HEK293T (cell line): ENCODE measurements around the gene IRF2BPL.
"Not testable (repeated sequence)": the region's sequence is repeated elsewhere in the genome, so short reads cannot be mapped to it uniquely, and the experiment has no call there.

Experiments
- CTCF ChIA-PET: fragments of 350-600 bp; formaldehyde crosslinking; extraction: SDS; loops from one replicate; lab custom pipeline; 2021; ENCODE audit warnings: antibody characterized with exemption, inconsistent platforms; lab: Yijun Ruan, JAX
- POLR2A ChIA-PET: fragments of 350-600 bp; formaldehyde crosslinking; extraction: SDS; loops from one replicate; lab custom pipeline; 2020; ENCODE audit warnings: antibody characterized with exemption, inconsistent platforms; lab: Yijun Ruan, JAX
- DNase-seq: peaks from one replicate; pipeline ENCODE4 v3.0.0; 2012; ENCODE audit warnings: mixed read lengths; ENCODE audit errors: extremely low spot score
- ARNT ChIP-seq: fragments of 450-650 bp; IDR thresholded peaks from 2 replicates; pipeline ENCODE4 v1.6.1; 2017; ENCODE audit warnings: mild to moderate bottlenecking
- BHLHE40 ChIP-seq: fragments of 450-650 bp; IDR thresholded peaks from 2 replicates; pipeline ENCODE4 v1.6.1; 2016; ENCODE audit warnings: mild to moderate bottlenecking, moderate library complexity, borderline replicate concordance
- CTBP1 ChIP-seq: fragments of 450-650 bp; IDR thresholded peaks from 2 replicates; pipeline ENCODE4 v1.6.1; 2016; ENCODE audit warnings: borderline replicate concordance
- ELF4 ChIP-seq: fragments of 450-650 bp; IDR thresholded peaks from 2 replicates; pipeline ENCODE4 v1.6.1; 2017; ENCODE audit warnings: antibody characterized with exemption
- FOXA1 ChIP-seq: fragments of 450-650 bp; IDR thresholded peaks from 2 replicates; pipeline ENCODE4 v1.6.1; 2016; ENCODE audit warnings: mild to moderate bottlenecking
- FOXK2 ChIP-seq: fragments of 450-650 bp; IDR thresholded peaks from 2 replicates; pipeline ENCODE4 v1.6.1; 2016; ENCODE audit warnings: mild to moderate bottlenecking
- FOXM1 ChIP-seq: fragments of 450-650 bp; IDR thresholded peaks from 2 replicates; pipeline ENCODE4 v1.6.1; 2017; ENCODE audit warnings: mild to moderate bottlenecking, borderline replicate concordance
- HDGF ChIP-seq: fragments of 450-650 bp; IDR thresholded peaks from 2 replicates; pipeline ENCODE4 v1.6.1; 2017; ENCODE audit warnings: antibody characterized with exemption, borderline replicate concordance
- L3MBTL2 ChIP-seq: fragments of 450-650 bp; conservative IDR thresholded peaks from 2 replicates; pipeline ENCODE4 v1.6.1; 2016; ENCODE audit warnings: mild to moderate bottlenecking
- LEF1 ChIP-seq: fragments of 450-650 bp; IDR thresholded peaks from 2 replicates; pipeline ENCODE4 v1.6.1; 2017; ENCODE audit warnings: mild to moderate bottlenecking, borderline replicate concordance
- NFRKB ChIP-seq: fragments of 450-650 bp; IDR thresholded peaks from 2 replicates; pipeline ENCODE4 v1.6.1; 2016; ENCODE audit warnings: mild to moderate bottlenecking, moderate library complexity
- PKNOX1 ChIP-seq: fragments of 450-650 bp; IDR thresholded peaks from 2 replicates; pipeline ENCODE4 v1.6.1; 2016
- SP1 ChIP-seq: fragments of 450-650 bp; IDR thresholded peaks from 2 replicates; pipeline ENCODE4 v1.6.1; 2017
- SUZ12 ChIP-seq: fragments of 450-650 bp; IDR thresholded peaks from 2 replicates; pipeline ENCODE4 v1.6.1; 2016; ENCODE audit warnings: mild to moderate bottlenecking
- TARDBP ChIP-seq: fragments of 450-650 bp; IDR thresholded peaks from 2 replicates; pipeline ENCODE4 v1.6.1; 2016
- ZNF384 ChIP-seq: fragments of 450-650 bp; IDR thresholded peaks from 2 replicates; pipeline ENCODE4 v1.6.1; 2016

Gene IRF2BPL

GRCh38 chr14:77025744-77026165 lies 2.8 kb downstream of the IRF2BPL start:
- no peak for DNase-seq
- TF ChIP-seq BHLHE40, result no peak
- no peak for TF ChIP-seq FOXA1
- no peak for TF ChIP-seq ELF4
- TF ChIP-seq FOXM1, result no peak
- TF ChIP-seq NFRKB, result no peak
- no peak for TF ChIP-seq FOXK2
- no peak for TF ChIP-seq LEF1
- no peak for TF ChIP-seq SUZ12
- TF ChIP-seq HDGF, result no peak
- TF ChIP-seq ZNF384, result no peak
- no peak for TF ChIP-seq ARNT
- no peak for TF ChIP-seq TARDBP
- no peak for TF ChIP-seq SP1
- TF ChIP-seq L3MBTL2, result no peak
- TF ChIP-seq PKNOX1, result no peak
- TF ChIP-seq CTBP1, result no peak
- POLR2A ChIA-PET, result interaction anchor here (1.1 to 8.8 kb wide), 3 partner anchors 15 to 106 kb away, joined by 3 to 94 read pairs (median 6); no protein-coding TSS in a partner anchor
- CTCF ChIA-PET, result interaction anchor here (0.6 to 0.9 kb wide), 2 partner anchors 19 to 64 kb away, joined by 3 read pairs; no protein-coding TSS in a partner anchor

GRCh38 chr14:77024171-77024691 lies 4.3 kb downstream of the IRF2BPL start:
- ChIA-PET CTCF (interaction anchor here (0.6 to 1.2 kb wide), 9 partner anchors 13 to 107 kb away, joined by 3 to 7 read pairs (median 3); no protein-coding TSS in a partner anchor), POLR2A (interaction anchor here (0.8 to 8.8 kb wide), 11 partner anchors 8 to 77 kb away, joined by 3 to 94 read pairs (median 4); no protein-coding TSS in a partner anchor)
- DNase-seq, result no peak
- TF ChIP-seq BHLHE40, result no peak
- no peak for TF ChIP-seq FOXK2
- TF ChIP-seq ZNF384, result no peak
- TF ChIP-seq ARNT, result no peak
- no peak for TF ChIP-seq SUZ12
- no peak for TF ChIP-seq FOXA1
- TF ChIP-seq HDGF, result no peak
- TF ChIP-seq CTBP1, result no peak
- TF ChIP-seq TARDBP, result no peak
- no peak for TF ChIP-seq LEF1
- no peak for TF ChIP-seq SP1
- no peak for TF ChIP-seq ELF4
- TF ChIP-seq PKNOX1, result no peak
- no peak for TF ChIP-seq NFRKB
- TF ChIP-seq FOXM1, result no peak
- no peak for TF ChIP-seq L3MBTL2

GRCh38 chr14:77023001-77023996 lies 5.2 kb downstream of the IRF2BPL start:
- ChIA-PET CTCF (interaction anchor here (0.6 to 1.4 kb wide), 8 partner anchors 11 to 147 kb away, joined by 3 to 7 read pairs (median 3); no protein-coding TSS in a partner anchor), POLR2A (interaction anchor here (0.8 to 2.0 kb wide), 10 partner anchors 9 to 76 kb away, joined by 3 to 6 read pairs (median 4); no protein-coding TSS in a partner anchor)
- DNase-seq, result peak; percentile 48

GRCh38 chr14:77022236-77022852 lies 6.2 kb downstream of the IRF2BPL start:
- no peak for TF ChIP-seq ARNT
- TF ChIP-seq HDGF, result no peak
- no peak for TF ChIP-seq CTBP1
- no peak for TF ChIP-seq LEF1
- no peak for TF ChIP-seq PKNOX1
- no peak for TF ChIP-seq NFRKB
- TF ChIP-seq ZNF384, result no peak
- TF ChIP-seq BHLHE40, result no peak
- no peak for TF ChIP-seq SP1
- no peak for TF ChIP-seq FOXA1
- no peak for TF ChIP-seq SUZ12
- no peak for TF ChIP-seq TARDBP
- TF ChIP-seq FOXM1, result no peak
- no peak for TF ChIP-seq L3MBTL2
- TF ChIP-seq ELF4, result no peak
- TF ChIP-seq FOXK2, result no peak
- POLR2A ChIA-PET, result interaction anchor here (1.0 to 1.2 kb wide), 3 partner anchors 11 to 61 kb away, joined by 3 to 4 read pairs (median 4); no protein-coding TSS in a partner anchor
- CTCF ChIA-PET, result interaction anchor here (1.0 to 1.6 kb wide), 5 partner anchors 10 to 146 kb away, joined by 3 to 4 read pairs (median 3); no protein-coding TSS in a partner anchor
- no peak for DNase-seq

More at GRCh38 chr14:77023001-77023996, 5.2 kb downstream of the IRF2BPL start:
- TF ChIP-seq FOXK2 (no peak), LEF1 (no peak), FOXA1 (no peak), L3MBTL2 (no peak), TARDBP (no peak), NFRKB (no peak), PKNOX1 (no peak), SUZ12 (no peak), CTBP1 (no peak), SP1 (no peak), FOXM1 (no peak), ARNT (no peak), ELF4 (no peak)

- DNase-seq, POLR2A ChIA-PET: not testable (repeated sequence)
- CTCF ChIA-PET, result interaction anchor here (1.3 to 1.6 kb wide), 3 partner anchors 9 to 103 kb away, joined by 3 to 4 read pairs (median 3); no protein-coding TSS in a partner anchor
Measured at GRCh38 chr14:77021424-77021823, 7.1 kb downstream of the IRF2BPL start.
